ENCODE results near the gene DHRSX. TPM values are rescaled to one million over a fixed set of nuclear protein-coding genes. Genes with fewer than 3 reads are reported as not detected.
A peak's percentile ranks its signal among the peaks of the same experiment; 100 is the strongest.

The DHRSX gene
- total and polyA plus RNA-seq, 9 of the 15 experiments (the other 6 are each of a cell fraction or from before 2014, with no cell fraction given) = 0.59 to 11.0 (median 6.2) TPM

DNA sequence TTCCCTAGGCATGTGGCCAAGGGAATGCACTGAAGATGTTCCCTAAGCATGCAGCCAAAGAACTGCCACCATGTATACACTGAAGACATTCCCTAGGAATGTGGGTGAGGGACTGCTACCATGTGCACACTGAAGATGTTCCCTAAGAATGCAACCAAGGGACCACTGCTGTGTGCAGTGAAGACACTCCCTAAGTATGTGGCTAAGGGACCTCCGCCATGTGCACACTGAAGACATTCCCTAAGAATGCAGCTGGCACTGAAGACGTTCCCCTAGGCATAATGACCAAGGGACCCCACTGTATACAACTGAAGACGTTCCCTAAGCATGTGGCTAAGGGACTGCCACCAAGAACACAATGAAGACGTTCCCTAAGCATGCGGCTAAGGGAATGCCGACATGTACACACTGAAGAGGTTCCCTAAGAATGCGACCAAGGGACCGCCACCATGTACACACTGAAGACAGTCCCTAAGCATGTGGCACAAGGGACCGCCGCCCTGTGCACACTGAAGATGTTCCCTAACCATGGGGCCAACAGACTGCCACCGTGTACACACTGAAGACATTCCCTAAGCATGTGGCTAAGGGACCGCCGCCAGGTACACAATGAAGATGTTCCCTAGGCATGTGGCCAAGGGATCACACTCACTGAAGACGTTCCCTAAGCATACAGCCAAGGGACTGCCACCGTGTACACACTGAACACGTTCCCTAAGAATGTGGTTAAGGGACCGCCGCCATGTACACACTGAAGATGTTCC is 25.6 kb downstream of the DHRSX start (continued):
- TF ChIP-seq, protein P1, sequence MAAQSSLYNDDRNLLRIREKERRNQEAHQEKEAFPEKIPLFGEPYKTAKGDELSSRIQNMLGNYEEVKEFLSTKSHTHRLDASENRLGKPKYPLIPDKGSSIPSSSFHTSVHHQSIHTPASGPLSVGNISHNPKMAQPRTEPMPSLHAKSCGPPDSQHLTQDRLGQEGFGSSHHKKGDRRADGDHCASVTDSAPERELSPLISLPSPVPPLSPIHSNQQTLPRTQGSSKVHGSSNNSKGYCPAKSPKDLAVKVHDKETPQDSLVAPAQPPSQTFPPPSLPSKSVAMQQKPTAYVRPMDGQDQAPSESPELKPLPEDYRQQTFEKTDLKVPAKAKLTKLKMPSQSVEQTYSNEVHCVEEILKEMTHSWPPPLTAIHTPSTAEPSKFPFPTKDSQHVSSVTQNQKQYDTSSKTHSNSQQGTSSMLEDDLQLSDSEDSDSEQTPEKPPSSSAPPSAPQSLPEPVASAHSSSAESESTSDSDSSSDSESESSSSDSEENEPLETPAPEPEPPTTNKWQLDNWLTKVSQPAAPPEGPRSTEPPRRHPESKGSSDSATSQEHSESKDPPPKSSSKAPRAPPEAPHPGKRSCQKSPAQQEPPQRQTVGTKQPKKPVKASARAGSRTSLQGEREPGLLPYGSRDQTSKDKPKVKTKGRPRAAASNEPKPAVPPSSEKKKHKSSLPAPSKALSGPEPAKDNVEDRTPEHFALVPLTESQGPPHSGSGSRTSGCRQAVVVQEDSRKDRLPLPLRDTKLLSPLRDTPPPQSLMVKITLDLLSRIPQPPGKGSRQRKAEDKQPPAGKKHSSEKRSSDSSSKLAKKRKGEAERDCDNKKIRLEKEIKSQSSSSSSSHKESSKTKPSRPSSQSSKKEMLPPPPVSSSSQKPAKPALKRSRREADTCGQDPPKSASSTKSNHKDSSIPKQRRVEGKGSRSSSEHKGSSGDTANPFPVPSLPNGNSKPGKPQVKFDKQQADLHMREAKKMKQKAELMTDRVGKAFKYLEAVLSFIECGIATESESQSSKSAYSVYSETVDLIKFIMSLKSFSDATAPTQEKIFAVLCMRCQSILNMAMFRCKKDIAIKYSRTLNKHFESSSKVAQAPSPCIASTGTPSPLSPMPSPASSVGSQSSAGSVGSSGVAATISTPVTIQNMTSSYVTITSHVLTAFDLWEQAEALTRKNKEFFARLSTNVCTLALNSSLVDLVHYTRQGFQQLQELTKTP (IDR thresholded peaks at IDR 0.05; ENCODE audit: low read depth in 1 of 2, partially characterized antibody in 2 of 2) = peak in 1 of 2 experiments; percentile 57
- TF ChIP-seq CBFA2T2 (conservative IDR thresholded peaks at IDR 0.05) = no peak
- peak in 1 of 2 experiments; percentile 98; a peak in 2 of 4 replicates for TF ChIP-seq KDM1A (IDR thresholded peaks at IDR 0.05)
- peak; percentile 92 for TF ChIP-seq CBFB (CRISPR knock-in tag; IDR thresholded peaks at IDR 0.05)
- TF ChIP-seq, protein P2, sequence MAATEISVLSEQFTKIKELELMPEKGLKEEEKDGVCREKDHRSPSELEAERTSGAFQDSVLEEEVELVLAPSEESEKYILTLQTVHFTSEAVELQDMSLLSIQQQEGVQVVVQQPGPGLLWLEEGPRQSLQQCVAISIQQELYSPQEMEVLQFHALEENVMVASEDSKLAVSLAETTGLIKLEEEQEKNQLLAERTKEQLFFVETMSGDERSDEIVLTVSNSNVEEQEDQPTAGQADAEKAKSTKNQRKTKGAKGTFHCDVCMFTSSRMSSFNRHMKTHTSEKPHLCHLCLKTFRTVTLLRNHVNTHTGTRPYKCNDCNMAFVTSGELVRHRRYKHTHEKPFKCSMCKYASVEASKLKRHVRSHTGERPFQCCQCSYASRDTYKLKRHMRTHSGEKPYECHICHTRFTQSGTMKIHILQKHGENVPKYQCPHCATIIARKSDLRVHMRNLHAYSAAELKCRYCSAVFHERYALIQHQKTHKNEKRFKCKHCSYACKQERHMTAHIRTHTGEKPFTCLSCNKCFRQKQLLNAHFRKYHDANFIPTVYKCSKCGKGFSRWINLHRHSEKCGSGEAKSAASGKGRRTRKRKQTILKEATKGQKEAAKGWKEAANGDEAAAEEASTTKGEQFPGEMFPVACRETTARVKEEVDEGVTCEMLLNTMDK (IDR thresholded peaks at IDR 0.05; ENCODE audit: borderline replicate concordance, insufficient read depth, low read depth, low read length, poor library complexity, severe bottlenecking) = no peak
- TF ChIP-seq L3MBTL2 (IDR thresholded peaks at IDR 0.05) = 0 out of 2 replicates have a peak, but pooled peaks have one; percentile 19
- 0 out of 2 replicates have a peak, but pooled peaks have one; percentile 26 for TF ChIP-seq ETV5 (CRISPR knock-in tag; IDR thresholded peaks at IDR 0.05; ENCODE audit: low read depth)
- TF ChIP-seq, protein P3, sequence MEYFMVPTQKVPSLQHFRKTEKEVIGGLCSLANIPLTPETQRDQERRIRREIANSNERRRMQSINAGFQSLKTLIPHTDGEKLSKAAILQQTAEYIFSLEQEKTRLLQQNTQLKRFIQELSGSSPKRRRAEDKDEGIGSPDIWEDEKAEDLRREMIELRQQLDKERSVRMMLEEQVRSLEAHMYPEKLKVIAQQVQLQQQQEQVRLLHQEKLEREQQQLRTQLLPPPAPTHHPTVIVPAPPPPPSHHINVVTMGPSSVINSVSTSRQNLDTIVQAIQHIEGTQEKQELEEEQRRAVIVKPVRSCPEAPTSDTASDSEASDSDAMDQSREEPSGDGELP (CRISPR knock-in tag; IDR thresholded peaks at IDR 0.05; ENCODE audit: borderline replicate concordance) = peak; percentile 49
- TF ChIP-seq, protein P4, sequence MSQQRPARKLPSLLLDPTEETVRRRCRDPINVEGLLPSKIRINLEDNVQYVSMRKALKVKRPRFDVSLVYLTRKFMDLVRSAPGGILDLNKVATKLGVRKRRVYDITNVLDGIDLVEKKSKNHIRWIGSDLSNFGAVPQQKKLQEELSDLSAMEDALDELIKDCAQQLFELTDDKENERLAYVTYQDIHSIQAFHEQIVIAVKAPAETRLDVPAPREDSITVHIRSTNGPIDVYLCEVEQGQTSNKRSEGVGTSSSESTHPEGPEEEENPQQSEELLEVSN (IDR thresholded peaks at IDR 0.05; ENCODE audit: borderline replicate concordance in 1 of 2, extremely low read depth in 1 of 2, insufficient read depth in 1 of 2, insufficient read length in 1 of 2, low read depth in 1 of 2, low read length in 1 of 2, poor library complexity in 1 of 2, severe bottlenecking in 1 of 2) = peak in 1 of 2 experiments; percentile 42
- TF ChIP-seq SREBF2 (CRISPR knock-in tag; IDR thresholded peaks at IDR 0.05) = 0 out of 2 replicates have a peak, but pooled peaks have one; percentile 74
- TF ChIP-seq TEAD2 (tag; IDR thresholded peaks at IDR 0.05) = peak; percentile 69; the same call in 1 of the 2 replicates
- TF ChIP-seq HNRNPH1 (optimal IDR thresholded peaks at IDR 0.05; ENCODE audit: low read depth, low read length) = no peak
- TF ChIP-seq KDM4B (IDR thresholded peaks at IDR 0.05; ENCODE audit: borderline replicate concordance in 2 of 2, low read depth in 1 of 2) = no peak
- no peak for TF ChIP-seq PHTF2 (CRISPR knock-in tag; IDR thresholded peaks at IDR 0.05)
- peak; percentile 56; the same call in 1 of the 2 replicates for TF ChIP-seq ESRRA (IDR thresholded peaks at IDR 0.05; ENCODE audit: borderline replicate concordance, low read depth)
- peak; percentile 67 for TF ChIP-seq CREM (IDR thresholded peaks at IDR 0.05; ENCODE audit: low read depth)
- TF ChIP-seq MCM5 (IDR thresholded peaks at IDR 0.05; ENCODE audit: low read depth) = no peak
- TF ChIP-seq SP1 (CRISPR knock-in tag; IDR thresholded peaks at IDR 0.05) = peak; percentile 63; the same call in 1 of the 2 replicates
- TF ChIP-seq EHMT2 (IDR thresholded peaks at IDR 0.05) = peak; percentile 98
